ENCODE measurements around the gene FNDC1. TPM values are rescaled to one million over a fixed set of nuclear protein-coding genes. Genes with fewer than 3 reads are reported as not detected.

FNDC1 gene
- total RNA-seq, 1 donor from 2014 or later, result 6.3 TPM

DNA sequence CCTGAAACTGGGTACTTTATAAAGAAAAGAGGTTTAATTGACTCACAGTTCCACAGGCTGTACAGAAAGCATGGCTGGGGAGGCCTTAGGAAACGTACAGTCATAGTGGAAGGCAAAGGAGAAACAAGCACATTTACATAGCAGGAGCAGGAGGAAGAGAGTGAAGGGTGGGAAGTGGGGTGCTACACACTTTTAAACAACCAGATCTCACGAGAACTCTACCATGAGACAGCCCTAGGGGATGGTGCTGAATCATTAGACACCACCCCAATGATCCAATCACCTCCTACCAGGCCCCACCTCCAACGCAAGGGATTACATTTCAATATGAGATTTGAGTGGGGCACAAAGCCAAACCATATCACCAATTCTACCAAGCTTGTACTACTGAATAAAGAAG, 7.4 kb upstream of the FNDC1 start:
- H3K4me3 Mint-ChIP-seq (ENCODE audit: unreplicated experiment), result no peak overlapping the region
- H3K36me3 Mint-ChIP-seq (ENCODE audit: low read depth, unreplicated experiment), result no peaks in the 10 kb centered on the region
- peaks cover 20% of the 10 kb centered on the region for H3K27me3 Mint-ChIP-seq (ENCODE audit: low read depth, unreplicated experiment)
- no peak for TF ChIP-seq EZH2 (IDR thresholded peaks at IDR 0.05; ENCODE audit: insufficient read depth, low read length)
- TF ChIP-seq, protein P1, sequence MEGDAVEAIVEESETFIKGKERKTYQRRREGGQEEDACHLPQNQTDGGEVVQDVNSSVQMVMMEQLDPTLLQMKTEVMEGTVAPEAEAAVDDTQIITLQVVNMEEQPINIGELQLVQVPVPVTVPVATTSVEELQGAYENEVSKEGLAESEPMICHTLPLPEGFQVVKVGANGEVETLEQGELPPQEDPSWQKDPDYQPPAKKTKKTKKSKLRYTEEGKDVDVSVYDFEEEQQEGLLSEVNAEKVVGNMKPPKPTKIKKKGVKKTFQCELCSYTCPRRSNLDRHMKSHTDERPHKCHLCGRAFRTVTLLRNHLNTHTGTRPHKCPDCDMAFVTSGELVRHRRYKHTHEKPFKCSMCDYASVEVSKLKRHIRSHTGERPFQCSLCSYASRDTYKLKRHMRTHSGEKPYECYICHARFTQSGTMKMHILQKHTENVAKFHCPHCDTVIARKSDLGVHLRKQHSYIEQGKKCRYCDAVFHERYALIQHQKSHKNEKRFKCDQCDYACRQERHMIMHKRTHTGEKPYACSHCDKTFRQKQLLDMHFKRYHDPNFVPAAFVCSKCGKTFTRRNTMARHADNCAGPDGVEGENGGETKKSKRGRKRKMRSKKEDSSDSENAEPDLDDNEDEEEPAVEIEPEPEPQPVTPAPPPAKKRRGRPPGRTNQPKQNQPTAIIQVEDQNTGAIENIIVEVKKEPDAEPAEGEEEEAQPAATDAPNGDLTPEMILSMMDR (IDR thresholded peaks at IDR 0.05; ENCODE audit: insufficient read depth, low read depth, low read length), result no peak
- Histone ChIP-seq H3K4me1 (ENCODE audit: insufficient read depth, low read length) (no peaks in the 10 kb centered on the region), H3K27ac (ENCODE audit: low read depth, low read length) (no peak overlapping the region), H3K36me3 (ENCODE audit: insufficient read depth, low read length) (no peaks in the 10 kb centered on the region), H4K20me1 (ENCODE audit: insufficient read depth, low read length) (no peaks in the 10 kb centered on the region), H3K4me2 (ENCODE audit: low read length) (no peak overlapping the region), H3K79me2 (ENCODE audit: insufficient read depth, low read length) (no peaks in the 10 kb centered on the region), H3K9ac (ENCODE audit: low read length) (no peak overlapping the region), H3K27me3 (ENCODE audit: insufficient read depth, low read length) (peaks cover 15% of the 10 kb centered on the region), H2AFZ (ENCODE audit: low read depth, low read length) (no peak overlapping the region), H3K4me3 (ENCODE audit: insufficient read depth, low read depth, low read length) (no peak overlapping the region), H3K9me3 (ENCODE audit: insufficient read depth, low read depth, low read length) (peaks cover 5% of the 10 kb centered on the region)
- DNase-seq (ENCODE audit: low read depth), result no peak
- no peak overlapping the region for H3K27ac Mint-ChIP-seq (ENCODE audit: unreplicated experiment)
- H3K4me1 Mint-ChIP-seq (ENCODE audit: low read depth, unreplicated experiment), result peaks cover 5% of the 10 kb centered on the region
- H3K9me3 Mint-ChIP-seq (ENCODE audit: unreplicated experiment), result peaks cover 8% of the 10 kb centered on the region
- no peak for FAIRE-seq

DNA sequence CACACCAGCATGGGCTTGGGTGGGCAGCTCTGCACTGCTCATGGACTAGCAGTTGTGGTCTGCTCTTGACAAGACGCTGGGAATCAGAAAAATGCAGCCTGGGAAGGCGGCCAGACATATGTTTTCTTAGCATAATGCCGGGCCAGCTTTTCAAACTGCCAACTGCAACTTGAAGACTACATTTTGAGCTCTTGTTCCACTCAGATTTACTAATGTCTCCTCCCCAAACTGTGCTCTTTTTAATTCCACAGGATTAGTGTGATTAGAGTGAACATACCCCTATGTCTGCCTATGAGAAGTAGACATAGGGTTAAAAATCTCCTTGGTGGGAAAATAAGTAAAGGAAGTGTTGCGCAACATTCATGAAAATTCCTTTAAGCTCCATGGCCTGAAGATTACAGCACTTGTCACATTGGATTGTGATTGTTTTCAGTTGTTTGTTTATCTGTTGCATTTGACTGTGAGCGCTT, 5.3 kb upstream of the FNDC1 start:
- FAIRE-seq, result no peak
- no peak for TF ChIP-seq EZH2 (IDR thresholded peaks at IDR 0.05; ENCODE audit: insufficient read depth, low read length)
- TF ChIP-seq, protein P1 (IDR thresholded peaks at IDR 0.05; ENCODE audit: insufficient read depth, low read depth, low read length), result no peak
- Histone ChIP-seq H3K27me3 (ENCODE audit: insufficient read depth, low read length) (peaks cover 20% of the 10 kb centered on the region), H3K4me1 (ENCODE audit: insufficient read depth, low read length) (no peaks in the 10 kb centered on the region), H3K79me2 (ENCODE audit: insufficient read depth, low read length) (no peaks in the 10 kb centered on the region), H3K36me3 (ENCODE audit: insufficient read depth, low read length) (no peaks in the 10 kb centered on the region), H3K4me3 (ENCODE audit: insufficient read depth, low read depth, low read length) (no peak overlapping the region), H2AFZ (ENCODE audit: low read depth, low read length) (no peak overlapping the region), H3K9me3 (ENCODE audit: insufficient read depth, low read depth, low read length) (peaks cover 2% of the 10 kb centered on the region), H3K9ac (ENCODE audit: low read length) (no peak overlapping the region), H3K4me2 (ENCODE audit: low read length) (peak overlapping the region; percentile 9), H4K20me1 (ENCODE audit: insufficient read depth, low read length) (no peaks in the 10 kb centered on the region), H3K27ac (ENCODE audit: low read depth, low read length) (no peak overlapping the region)
- Mint-ChIP-seq H3K9me3 (ENCODE audit: unreplicated experiment) (peaks cover 11% of the 10 kb centered on the region), H3K27me3 (ENCODE audit: low read depth, unreplicated experiment) (peaks cover 38% of the 10 kb centered on the region), H3K27ac (ENCODE audit: unreplicated experiment) (no peak overlapping the region), H3K4me3 (ENCODE audit: unreplicated experiment) (no peak overlapping the region), H3K36me3 (ENCODE audit: low read depth, unreplicated experiment) (peaks cover 2% of the 10 kb centered on the region), H3K4me1 (ENCODE audit: low read depth, unreplicated experiment) (peaks cover 5% of the 10 kb centered on the region)
- peak; percentile 77 for DNase-seq (ENCODE audit: low read depth)

DNA sequence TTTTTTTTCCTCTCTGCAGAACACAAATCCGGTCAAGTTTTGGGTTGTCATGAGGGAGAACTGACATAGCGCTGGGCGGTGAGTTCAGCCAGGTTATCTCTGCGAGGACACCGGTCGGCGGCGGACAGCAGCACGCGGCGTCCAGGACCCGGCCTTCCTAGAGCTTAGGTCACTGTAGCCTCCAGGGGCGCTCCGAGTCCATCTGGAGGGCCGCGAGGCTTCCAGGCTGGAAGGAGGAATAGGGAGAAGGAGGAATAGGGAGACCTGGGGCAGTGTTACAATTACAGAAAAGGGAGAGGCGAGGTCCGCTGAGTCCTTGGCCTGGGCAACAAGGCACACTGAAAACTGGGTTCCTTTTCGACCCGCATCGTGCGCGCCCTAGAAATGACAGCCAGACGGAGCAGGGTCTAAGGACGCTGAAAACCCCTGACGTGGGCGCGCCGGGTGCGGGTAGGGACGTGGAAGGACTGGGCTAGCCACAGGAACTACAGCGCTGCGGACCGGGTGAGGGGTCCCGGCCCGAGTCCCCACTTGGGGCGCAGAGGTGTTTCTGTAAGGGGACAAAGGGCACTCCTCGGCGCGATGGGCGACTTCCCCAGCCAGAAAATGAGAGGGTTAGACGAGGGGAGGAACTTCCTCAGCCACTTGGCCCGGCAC, 536 bp upstream of the FNDC1 start:
- H2AFZ ChIP-seq (ENCODE audit: low read depth, low read length), result peak overlapping the region; percentile 67
- Mint-ChIP-seq H3K9me3 (ENCODE audit: unreplicated experiment) (peaks cover 5% of the 10 kb centered on the region), H3K27me3 (ENCODE audit: low read depth, unreplicated experiment) (peaks cover 50% of the 10 kb centered on the region), H3K27ac (ENCODE audit: unreplicated experiment) (no peak overlapping the region), H3K36me3 (ENCODE audit: low read depth, unreplicated experiment) (peaks cover 2% of the 10 kb centered on the region), H3K4me1 (ENCODE audit: low read depth, unreplicated experiment) (peaks cover 27% of the 10 kb centered on the region), H3K4me3 (ENCODE audit: unreplicated experiment) (peak overlapping the region; percentile 86)
- H3K36me3 ChIP-seq (ENCODE audit: insufficient read depth, low read length), result no peaks in the 10 kb centered on the region
- TF ChIP-seq, protein P1 (IDR thresholded peaks at IDR 0.05; ENCODE audit: insufficient read depth, low read depth, low read length), result peak; percentile 26
- TF ChIP-seq EZH2 (IDR thresholded peaks at IDR 0.05; ENCODE audit: insufficient read depth, low read length), result no peak
- H3K4me3 ChIP-seq (ENCODE audit: insufficient read depth, low read depth, low read length), result peak overlapping the region; percentile 29
- no peaks in the 10 kb centered on the region for H4K20me1 ChIP-seq (ENCODE audit: insufficient read depth, low read length)
- peaks cover 21% of the 10 kb centered on the region for H3K4me1 ChIP-seq (ENCODE audit: insufficient read depth, low read length)
- peak overlapping the region; percentile 86 for H3K4me2 ChIP-seq (ENCODE audit: low read length)
- FAIRE-seq (no peak), DNase-seq (ENCODE audit: low read depth) (peak; percentile 36)
- H3K9ac ChIP-seq (ENCODE audit: low read length), result peak overlapping the region; percentile 42
- H3K27ac ChIP-seq (ENCODE audit: low read depth, low read length), result no peak overlapping the region
- no peaks in the 10 kb centered on the region for H3K79me2 ChIP-seq (ENCODE audit: insufficient read depth, low read length)
- H3K27me3 ChIP-seq (ENCODE audit: insufficient read depth, low read length), result peaks cover 34% of the 10 kb centered on the region
- H3K9me3 ChIP-seq (ENCODE audit: insufficient read depth, low read depth, low read length), result no peaks in the 10 kb centered on the region
